ENCODE results near the gene OR8D1.

DNA sequence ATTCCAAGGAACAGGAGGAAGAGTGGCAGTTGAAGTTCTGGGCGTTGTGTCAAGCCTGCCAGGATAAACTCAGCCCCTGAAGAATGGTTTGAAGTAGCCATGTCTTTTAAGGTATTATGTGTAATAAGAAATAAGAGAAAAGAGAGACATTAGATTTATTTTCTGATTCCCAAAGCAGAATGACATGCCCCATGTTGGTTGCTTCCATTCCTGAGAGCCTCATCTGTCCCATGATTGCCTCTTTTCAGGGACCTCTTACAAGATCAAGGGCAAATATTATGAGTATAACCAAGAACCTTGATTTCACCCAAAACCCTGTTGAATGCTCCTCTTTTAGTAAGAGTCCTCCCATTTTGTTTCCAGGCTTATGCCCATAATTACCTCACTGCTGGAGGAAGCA, 6.3 kb upstream of the OR8D1 start, which contains the start of gene OR8D2:
- no peak for TF ChIP-seq ARNTL (CRISPR knock-in tag; IDR thresholded peaks at IDR 0.05; ENCODE audit: borderline replicate concordance, low read depth)
- no peak for TF ChIP-seq ZC3H10 (CRISPR knock-in tag; IDR thresholded peaks at IDR 0.05)
- TF ChIP-seq, protein P1, sequence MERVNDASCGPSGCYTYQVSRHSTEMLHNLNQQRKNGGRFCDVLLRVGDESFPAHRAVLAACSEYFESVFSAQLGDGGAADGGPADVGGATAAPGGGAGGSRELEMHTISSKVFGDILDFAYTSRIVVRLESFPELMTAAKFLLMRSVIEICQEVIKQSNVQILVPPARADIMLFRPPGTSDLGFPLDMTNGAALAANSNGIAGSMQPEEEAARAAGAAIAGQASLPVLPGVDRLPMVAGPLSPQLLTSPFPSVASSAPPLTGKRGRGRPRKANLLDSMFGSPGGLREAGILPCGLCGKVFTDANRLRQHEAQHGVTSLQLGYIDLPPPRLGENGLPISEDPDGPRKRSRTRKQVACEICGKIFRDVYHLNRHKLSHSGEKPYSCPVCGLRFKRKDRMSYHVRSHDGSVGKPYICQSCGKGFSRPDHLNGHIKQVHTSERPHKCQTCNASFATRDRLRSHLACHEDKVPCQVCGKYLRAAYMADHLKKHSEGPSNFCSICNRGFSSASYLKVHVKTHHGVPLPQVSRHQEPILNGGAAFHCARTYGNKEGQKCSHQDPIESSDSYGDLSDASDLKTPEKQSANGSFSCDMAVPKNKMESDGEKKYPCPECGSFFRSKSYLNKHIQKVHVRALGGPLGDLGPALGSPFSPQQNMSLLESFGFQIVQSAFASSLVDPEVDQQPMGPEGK (CRISPR knock-in tag; IDR thresholded peaks at IDR 0.05; ENCODE audit: borderline replicate concordance) = no peak
- TF ChIP-seq ZFP30 (CRISPR knock-in tag; IDR thresholded peaks at IDR 0.05) = no peak
- TF ChIP-seq, protein P2, sequence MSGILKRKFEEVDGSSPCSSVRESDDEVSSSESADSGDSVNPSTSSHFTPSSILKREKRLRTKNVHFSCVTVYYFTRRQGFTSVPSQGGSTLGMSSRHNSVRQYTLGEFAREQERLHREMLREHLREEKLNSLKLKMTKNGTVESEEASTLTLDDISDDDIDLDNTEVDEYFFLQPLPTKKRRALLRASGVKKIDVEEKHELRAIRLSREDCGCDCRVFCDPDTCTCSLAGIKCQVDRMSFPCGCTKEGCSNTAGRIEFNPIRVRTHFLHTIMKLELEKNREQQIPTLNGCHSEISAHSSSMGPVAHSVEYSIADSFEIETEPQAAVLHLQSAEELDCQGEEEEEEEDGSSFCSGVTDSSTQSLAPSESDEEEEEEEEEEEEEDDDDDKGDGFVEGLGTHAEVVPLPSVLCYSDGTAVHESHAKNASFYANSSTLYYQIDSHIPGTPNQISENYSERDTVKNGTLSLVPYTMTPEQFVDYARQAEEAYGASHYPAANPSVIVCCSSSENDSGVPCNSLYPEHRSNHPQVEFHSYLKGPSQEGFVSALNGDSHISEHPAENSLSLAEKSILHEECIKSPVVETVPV (CRISPR knock-in tag; IDR thresholded peaks at IDR 0.05) = no peak
- TF ChIP-seq PPARA (CRISPR knock-in tag; IDR thresholded peaks at IDR 0.05; ENCODE audit: borderline replicate concordance) = no peak
- TF ChIP-seq TOX (CRISPR knock-in tag; IDR thresholded peaks at IDR 0.05; ENCODE audit: borderline replicate concordance) = no peak
- TF ChIP-seq, protein P3, sequence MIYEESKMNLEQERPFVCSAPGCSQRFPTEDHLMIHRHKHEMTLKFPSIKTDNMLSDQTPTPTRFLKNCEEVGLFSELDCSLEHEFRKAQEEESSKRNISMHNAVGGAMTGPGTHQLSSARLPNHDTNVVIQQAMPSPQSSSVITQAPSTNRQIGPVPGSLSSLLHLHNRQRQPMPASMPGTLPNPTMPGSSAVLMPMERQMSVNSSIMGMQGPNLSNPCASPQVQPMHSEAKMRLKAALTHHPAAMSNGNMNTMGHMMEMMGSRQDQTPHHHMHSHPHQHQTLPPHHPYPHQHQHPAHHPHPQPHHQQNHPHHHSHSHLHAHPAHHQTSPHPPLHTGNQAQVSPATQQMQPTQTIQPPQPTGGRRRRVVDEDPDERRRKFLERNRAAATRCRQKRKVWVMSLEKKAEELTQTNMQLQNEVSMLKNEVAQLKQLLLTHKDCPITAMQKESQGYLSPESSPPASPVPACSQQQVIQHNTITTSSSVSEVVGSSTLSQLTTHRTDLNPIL (CRISPR knock-in tag; IDR thresholded peaks at IDR 0.05; ENCODE audit: low read depth) = no peak
- TF ChIP-seq SNAI2 (CRISPR knock-in tag; IDR thresholded peaks at IDR 0.05) = no peak
